Right atrium auricular region (tissue), 2 donors: ENCODE results near the gene NTNG1. TPM values are rescaled to one million over a fixed set of nuclear protein-coding genes. Genes with fewer than 3 reads are reported as not detected.

Experiments
- DNase-seq: peaks from one replicate; pipeline ENCODE4 v3.0.0-alpha.2; 2019; ENCODE audit warnings: low spot score
- H3K27ac ChIP-seq, 2 donors: fragments of 200-600 bp; sonication (generic); 1 replicate in 1 of 2; 2 replicates in 1 of 2; pipeline ENCODE4 v1.5.1; 2016 to 2019
- H3K27me3 ChIP-seq, 2 donors: fragments of 200-600 bp; sonication (generic); one replicate each; pipeline versions ENCODE4 v1.5.1 to v1.6.0; 2017 to 2019
- H3K36me3 ChIP-seq: fragments of 200-600 bp; sonication (generic); one replicate; pipeline ENCODE4 v1.5.1; 2016
- H3K4me1 ChIP-seq, 2 donors: fragments of 200-600 bp; sonication (generic); one replicate each; pipeline versions ENCODE4 v1.5.1 to v1.6.0; 2017 to 2019
- H3K4me3 ChIP-seq, 2 donors: fragments of 200-600 bp; sonication (generic); 1 replicate in 1 of 2; 2 replicates in 1 of 2; pipeline ENCODE4 v1.5.1; 2017 to 2019; ENCODE audit warnings: mild to moderate bottlenecking in 1 of 2, moderate library complexity in 1 of 2
- H3K9me3 ChIP-seq, 2 donors: fragments of 200-600 bp; sonication (generic); one replicate each; pipeline ENCODE4 v1.5.1; 2019
- CTCF ChIP-seq, 2 donors: fragments of 200-600 bp; sonication (generic); IDR thresholded peaks; one replicate each; pipeline ENCODE4 v1.5.1; 2019; ENCODE audit warnings: antibody characterized with exemption in 2 of 2
- total RNA-seq, 2 donors: library from RNA; depleted of rRNA; stranded (reverse); fragments of >200 nt; gene quantifications; one replicate each; pipeline ENCODE4 v1.1.0, GENCODE V29; 2016

Gene NTNG1
- total RNA-seq, 2 donors from 2014 or later: 1.8 to 2.6 TPM

- no peaks in the 10 kb centered on the region for H3K36me3 ChIP-seq
- DNase-seq: no peak
- no peaks in the 10 kb centered on the region for H3K4me1 ChIP-seq
- no peaks in the 10 kb centered on the region for H3K27me3 ChIP-seq
- no peaks in the 10 kb centered on the region for H3K9me3 ChIP-seq
- H3K27ac ChIP-seq: no peak overlapping the region
- no peak for TF ChIP-seq CTCF (IDR thresholded peaks at IDR 0.05)
- no peak overlapping the region for H3K4me3 ChIP-seq
Observed at GRCh38 chr1:107477233-107477632, 336.4 kb downstream of the NTNG1 start.

GRCh38 chr1:107479865-107480350 lies 339.1 kb downstream of the NTNG1 start:
- no peak overlapping the region for H3K4me3 ChIP-seq
- H3K4me1 ChIP-seq: no peaks in the 10 kb centered on the region
- no peak for DNase-seq
- H3K36me3 ChIP-seq: no peaks in the 10 kb centered on the region
- H3K9me3 ChIP-seq: no peaks in the 10 kb centered on the region
- H3K27me3 ChIP-seq: no peaks in the 10 kb centered on the region
- H3K27ac ChIP-seq: no peak overlapping the region
- TF ChIP-seq CTCF (IDR thresholded peaks at IDR 0.05): no peak

- TF ChIP-seq CTCF (IDR thresholded peaks at IDR 0.05): no peak
- H3K4me1 ChIP-seq: no peaks in the 10 kb centered on the region
- H3K4me3 ChIP-seq: no peak overlapping the region
- no peaks in the 10 kb centered on the region for H3K9me3 ChIP-seq
- H3K27ac ChIP-seq: no peak overlapping the region
- DNase-seq: no peak
- H3K27me3 ChIP-seq: no peaks in the 10 kb centered on the region
- no peaks in the 10 kb centered on the region for H3K36me3 ChIP-seq
Observed at GRCh38 chr1:107480548-107481415, 339.9 kb downstream of the NTNG1 start.

- Histone ChIP-seq H3K9me3 (no peaks in the 10 kb centered on the region), H3K4me1 (no peaks in the 10 kb centered on the region), H3K27ac (no peak overlapping the region), H3K27me3 (no peaks in the 10 kb centered on the region), H3K4me3 (no peak overlapping the region), H3K36me3 (no peaks in the 10 kb centered on the region)
- no peak for TF ChIP-seq CTCF (IDR thresholded peaks at IDR 0.05)
- no peak for DNase-seq
Observed at GRCh38 chr1:107481756-107482384, 341.0 kb downstream of the NTNG1 start.

- Histone ChIP-seq H3K4me1 (no peaks in the 10 kb centered on the region), H3K4me3 (no peak overlapping the region), H3K27ac (no peak overlapping the region), H3K9me3 (no peaks in the 10 kb centered on the region), H3K36me3 (no peaks in the 10 kb centered on the region), H3K27me3 (no peaks in the 10 kb centered on the region)
- no peak for TF ChIP-seq CTCF (IDR thresholded peaks at IDR 0.05)
- DNase-seq: no peak
Observed at GRCh38 chr1:107483949-107484348, 343.1 kb downstream of the NTNG1 start.
